ENCODE data around the gene LINGO3. TPM values are rescaled to one million over a fixed set of nuclear protein-coding genes. Genes with fewer than 3 reads are reported as not detected.

The LINGO3 gene
- total RNA-seq, 4 donors from 2014 or later = not detected

DNA sequence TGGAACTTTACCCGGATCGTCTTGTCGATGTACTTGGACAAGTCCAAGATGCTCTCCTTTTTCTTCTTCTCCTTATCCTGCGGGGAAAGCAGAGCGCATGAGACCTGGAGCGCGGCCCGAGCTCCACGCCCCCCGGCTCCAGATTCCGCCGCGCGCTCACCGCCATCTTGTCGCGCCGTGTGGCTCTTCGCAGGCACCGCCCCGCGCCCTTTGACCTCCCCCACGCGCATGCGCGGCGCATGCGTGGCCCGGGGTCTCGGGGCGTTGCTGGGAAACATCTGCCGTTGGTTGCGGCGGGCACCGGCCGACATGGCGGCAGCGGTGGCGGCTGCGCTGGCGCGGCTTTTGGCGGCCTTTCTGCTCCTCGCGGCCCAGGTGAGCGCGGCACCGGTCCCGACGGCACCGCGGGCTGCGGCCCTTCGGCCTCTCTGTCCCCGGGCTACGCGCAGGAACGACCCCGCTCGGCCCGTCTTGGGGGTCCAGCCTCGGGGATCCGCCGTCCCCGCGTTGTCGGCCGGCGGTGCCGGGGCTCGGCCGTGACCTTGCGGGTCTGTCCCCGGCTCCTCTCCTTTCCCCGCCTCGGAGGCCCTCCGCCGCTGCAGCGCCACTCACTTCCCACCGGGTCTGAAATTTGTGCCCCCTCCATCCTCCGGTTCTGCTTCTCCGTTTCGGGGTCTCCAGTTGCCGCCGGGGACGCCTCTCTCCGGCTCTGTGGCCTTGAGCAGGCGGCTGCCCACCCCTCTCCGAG, 20.6 kb upstream of the LINGO3 start, which contains the start of the genes LSM7 and SPPL2B:
Gene LSM7 (minus strand): TSS at position 186 of the 748 bp plus-strand sequence. CDS start 20 bp downstream, at position 166.
Gene SPPL2B (plus strand): TSS at position 284 of the 748 bp plus-strand sequence. CDS start 26 bp downstream, at position 310.
- H3K27me3 ChIP-seq = no peaks in the 10 kb centered on the region
- H3K4me3 ChIP-seq = peak within 1 kb of the TSS; percentile 87 to 100 (median 92)
- H3K4me1 ChIP-seq = peaks cover 55 to 74% (median 67%) of the 10 kb centered on the region in 4 donors
- H3K36me3 ChIP-seq = peaks cover under 1 to 27% (median 24%) of the 10 kb centered on the region in 4 donors
- peak within 1 kb of the TSS; percentile 76 to 85 (median 81) for H3K27ac ChIP-seq (replicated peaks in 1 of 4)
- no peaks in the 10 kb centered on the region for H3K9me3 ChIP-seq
- intact Hi-C loops (cut with DNase I) = loop anchor here (5.0 kb wide), 2 partner anchors 51 to 176 kb away; partner anchors contain the start of gene AP3D1
- 0% methylated on average over 22 of the region's 89 CpGs for WGBS
- TF ChIP-seq CTCF (IDR thresholded peaks at IDR 0.05) (peak in 1 of 3 experiments; percentile 34), POLR2AphosphoS5 (IDR thresholded peaks at IDR 0.05) (peak; percentile 86 to 96), EP300 (IDR thresholded peaks at IDR 0.05) (no peak), POLR2A (IDR thresholded peaks at IDR 0.05; ENCODE audit: low read depth) (no peak)
- DNase-seq (ENCODE audit: extremely low spot score) = peak; percentile 97

DNA sequence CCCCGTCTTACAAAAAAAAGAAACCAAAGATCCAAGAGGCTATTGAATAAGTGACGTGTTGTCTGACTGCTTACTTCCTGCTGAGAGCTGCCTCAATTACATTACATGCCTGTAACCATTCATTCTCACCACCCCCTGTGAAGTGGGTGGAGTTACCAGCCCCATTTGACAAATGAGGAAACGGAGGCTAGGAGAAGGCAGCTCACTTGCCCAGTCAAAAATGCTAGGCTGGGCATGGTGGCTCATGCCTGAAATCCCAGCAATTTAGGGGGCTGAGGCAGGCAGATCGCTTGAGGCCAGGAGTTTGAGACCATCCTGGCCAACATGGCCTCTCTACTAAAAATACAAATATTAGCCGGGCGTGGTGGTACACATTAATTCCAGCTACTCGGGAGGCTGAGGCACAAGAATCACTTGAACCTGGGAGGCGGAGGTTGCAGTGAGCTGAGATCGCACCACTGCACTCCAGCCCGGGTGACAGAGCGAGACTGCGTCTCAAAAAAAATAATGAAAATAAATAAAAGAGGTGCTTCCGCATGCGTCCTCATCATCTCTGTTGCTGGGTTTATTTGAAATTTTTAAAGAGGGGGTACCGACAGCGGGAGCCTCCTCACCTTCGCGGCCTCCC, 19.9 kb upstream of the LINGO3 start:
- Histone ChIP-seq H3K4me1 (peaks cover 51 to 67% (median 61%) of the 10 kb centered on the region in 4 donors), H3K9me3 (no peaks in the 10 kb centered on the region), H3K27me3 (no peaks in the 10 kb centered on the region), H3K4me3 (peak overlapping the region; percentile 87 to 100 (median 92)), H3K27ac (replicated peaks in 1 of 4) (peak overlapping the region; percentile 76 to 85 (median 81)), H3K36me3 (peaks cover 5 to 33% (median 31%) of the 10 kb centered on the region in 4 donors)
- TF ChIP-seq EP300 (IDR thresholded peaks at IDR 0.05) (no peak), POLR2A (IDR thresholded peaks at IDR 0.05; ENCODE audit: low read depth) (no peak), CTCF (IDR thresholded peaks at IDR 0.05) (no peak), POLR2AphosphoS5 (IDR thresholded peaks at IDR 0.05) (no peak)
- intact Hi-C loops (cut with DNase I) = loop anchor here (5.0 kb wide), 2 partner anchors 51 to 176 kb away; partner anchors contain the start of gene AP3D1
- no peak for DNase-seq (ENCODE audit: extremely low spot score)
- under 1% methylated on average over 18 of the region's 18 CpGs for WGBS

DNA sequence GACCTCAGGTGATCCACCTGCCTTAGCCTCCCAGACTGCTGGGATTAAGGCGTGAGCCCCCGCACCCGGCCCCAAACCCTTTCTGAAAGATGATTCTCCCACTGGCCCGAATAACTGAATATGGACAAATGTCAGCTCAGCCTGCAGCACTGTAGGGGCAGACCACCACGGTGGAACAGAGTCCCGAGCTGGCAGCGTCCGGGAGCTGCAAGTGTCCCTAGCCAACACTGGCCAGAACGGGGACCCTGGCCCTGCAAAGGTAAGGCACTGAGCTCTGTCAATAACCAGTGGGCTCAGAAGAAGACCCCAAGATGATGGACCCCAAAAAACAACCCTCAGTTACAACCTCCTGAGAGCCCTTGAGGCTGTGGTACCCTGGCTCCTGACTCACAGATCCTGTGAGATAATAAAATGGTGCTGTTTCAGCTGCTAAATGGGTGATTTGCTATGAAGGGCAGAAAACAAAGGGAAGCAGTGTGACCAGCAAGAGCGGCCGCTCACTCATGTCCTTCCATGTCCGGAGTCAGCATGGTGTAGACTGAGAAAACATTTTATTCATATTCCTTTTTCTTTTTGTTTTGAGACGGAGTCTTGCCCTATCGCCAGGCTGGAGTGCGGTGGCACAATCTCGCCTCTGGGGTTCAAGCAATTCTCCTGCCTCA, 18.9 kb upstream of the LINGO3 start:
- 77% methylated on average over 12 of the region's 16 CpGs for WGBS
- Histone ChIP-seq H3K4me1 (peaks cover 42 to 56% (median 50%) of the 10 kb centered on the region in 4 donors), H3K36me3 (peaks cover 5 to 44% (median 41%) of the 10 kb centered on the region in 4 donors), H3K27me3 (no peaks in the 10 kb centered on the region), H3K9me3 (no peaks in the 10 kb centered on the region), H3K4me3 (peak overlapping the region in 2 of 4 donors; percentile 87 to 100), H3K27ac (replicated peaks in 1 of 4) (no peak overlapping the region)
- no peak for DNase-seq (ENCODE audit: extremely low spot score)
- intact Hi-C loops (cut with DNase I) = loop anchor here (5.0 kb wide), 2 partner anchors 50 to 175 kb away; partner anchors contain the start of gene AP3D1
- TF ChIP-seq POLR2AphosphoS5 (IDR thresholded peaks at IDR 0.05) = no peak
- TF ChIP-seq POLR2A (IDR thresholded peaks at IDR 0.05; ENCODE audit: low read depth) = no peak
- no peak for TF ChIP-seq CTCF (IDR thresholded peaks at IDR 0.05)
- TF ChIP-seq EP300 (IDR thresholded peaks at IDR 0.05) = no peak

- DNase-seq (ENCODE audit: extremely low spot score) = no peak
- Histone ChIP-seq H3K36me3 (peaks cover 5 to 53% (median 50%) of the 10 kb centered on the region in 4 donors), H3K4me3 (no peak overlapping the region), H3K27me3 (no peaks in the 10 kb centered on the region), H3K27ac (replicated peaks in 1 of 4) (no peak overlapping the region), H3K4me1 (peaks cover 31 to 43% (median 37%) of the 10 kb centered on the region in 4 donors), H3K9me3 (no peaks in the 10 kb centered on the region)
- intact Hi-C loops (cut with DNase I) = loop anchor here (5.0 kb wide), 2 partner anchors 48 to 173 kb away; partner anchors contain the start of gene AP3D1
- TF ChIP-seq EP300 (IDR thresholded peaks at IDR 0.05) (no peak), POLR2AphosphoS5 (IDR thresholded peaks at IDR 0.05) (no peak), CTCF (IDR thresholded peaks at IDR 0.05) (no peak), POLR2A (IDR thresholded peaks at IDR 0.05; ENCODE audit: low read depth) (no peak)
- WGBS = 69% methylated on average over 26 of the region's 29 CpGs
These were observed 17.5 kb upstream of the LINGO3 start for GRCh38 chr19:2325281-2326046.
